Ectodermal cell (in vitro differentiated cells): Measurements from ENCODE around the gene SNRPA. TPM values are rescaled to one million over a fixed set of nuclear protein-coding genes. Genes with fewer than 3 reads are reported as not detected.

Source experiments
- H3K27ac ChIP-seq: 2 replicates; pipeline ENCODE4 v1.7.0; 2013; ENCODE audit warnings: mild to moderate bottlenecking, low read depth, low read length; ENCODE audit not compliant: insufficient read depth, poor library complexity, severe bottlenecking
- H3K27me3 ChIP-seq: 2 replicates; pipeline ENCODE4 v1.7.0; 2013; ENCODE audit warnings: mild to moderate bottlenecking, low read length; ENCODE audit not compliant: insufficient read depth, control insufficient read depth, poor library complexity, severe bottlenecking
- H3K36me3 ChIP-seq: one replicate; pipeline ENCODE4 v1.7.0; 2013; ENCODE audit warnings: low read length; ENCODE audit not compliant: control insufficient read depth, insufficient read depth
- H3K4me1 ChIP-seq: one replicate; pipeline ENCODE4 v1.7.0; 2013; ENCODE audit warnings: low read length; ENCODE audit not compliant: control insufficient read depth, insufficient read depth
- H3K4me3 ChIP-seq: 2 replicates; pipeline ENCODE4 v1.7.0; 2013; ENCODE audit warnings: low read depth, low read length, control low read depth; ENCODE audit not compliant: insufficient read depth
- H3K9me3 ChIP-seq: 2 replicates; pipeline ENCODE4 v1.7.0; 2013; ENCODE audit warnings: mild to moderate bottlenecking, low read length, moderate library complexity; ENCODE audit not compliant: control insufficient read depth
- WGBS, 2 experiments: methylation state at CpG; one replicate each; pipeline ENCODE4 v1.1.7; 2013; ENCODE audit warnings: missing lambda C conversion rate in 2 of 2; 5-methylcytosine and 5-hydroxymethylcytosine counted together
- polyA plus RNA-seq, 4 experiments: library from polyadenylated mRNA; stranded (reverse); fragments of 50-300 nt; gene quantifications; one replicate each; pipeline ENCODE4 v1.2.3, GENCODE V29; 2013

Gene SNRPA
- polyA plus RNA-seq (2013, experiment 1 of 4), result 251 TPM
- polyA plus RNA-seq (2013, experiment 2 of 4), result 211 TPM
- 236 TPM for polyA plus RNA-seq (2013, experiment 3 of 4)
- polyA plus RNA-seq (2013, experiment 4 of 4), result 262 TPM

- WGBS, 2 experiments, result 0% methylated on average over 46 of the region's 46 CpGs
- Histone ChIP-seq H3K27me3 (no peaks in the 10 kb centered on the region), H3K4me3 (peak within 1 kb of the TSS; percentile 94), H3K4me1 (peaks cover 15% of the 10 kb centered on the region), H3K27ac (peak within 1 kb of the TSS; percentile 88), H3K9me3 (no peaks in the 10 kb centered on the region), H3K36me3 (peaks cover 14% of the 10 kb centered on the region)
These were observed at the start of gene SNRPA for GRCh38 chr19:40750874-40751537. SNRPA (plus strand) TSS chr19:40751203; CDS start chr19:40751409, 206 bp downstream.

GRCh38 chr19:40701758-40702157 is 49.2 kb upstream of the SNRPA start:
- Histone ChIP-seq H3K27ac (no peak overlapping the region), H3K27me3 (no peaks in the 10 kb centered on the region), H3K36me3 (peaks cover 41% of the 10 kb centered on the region), H3K4me3 (no peak overlapping the region), H3K9me3 (no peaks in the 10 kb centered on the region), H3K4me1 (no peaks in the 10 kb centered on the region)
- 94 to 95% methylated on average over 6 of the region's 6 CpGs for WGBS, 2 experiments

GRCh38 chr19:40702337-40703012 is 48.5 kb upstream of the SNRPA start:
- WGBS, 2 experiments, result 63% methylated on average over 18 of the region's 18 CpGs
- H3K4me1 ChIP-seq, result no peaks in the 10 kb centered on the region
- no peak overlapping the region for H3K27ac ChIP-seq
- no peaks in the 10 kb centered on the region for H3K27me3 ChIP-seq
- no peaks in the 10 kb centered on the region for H3K9me3 ChIP-seq
- no peak overlapping the region for H3K4me3 ChIP-seq
- peaks cover 39% of the 10 kb centered on the region for H3K36me3 ChIP-seq

- Histone ChIP-seq H3K27ac (no peak overlapping the region), H3K9me3 (no peaks in the 10 kb centered on the region), H3K4me3 (no peak overlapping the region), H3K36me3 (peaks cover 39% of the 10 kb centered on the region), H3K27me3 (no peaks in the 10 kb centered on the region), H3K4me1 (no peaks in the 10 kb centered on the region)
- WGBS, 2 experiments, result 88% methylated on average over 24 of the region's 24 CpGs
These were observed 47.8 kb upstream of the SNRPA start for GRCh38 chr19:40703029-40703755.

- no peak overlapping the region for H3K27ac ChIP-seq
- no peak overlapping the region for H3K4me3 ChIP-seq
- no peaks in the 10 kb centered on the region for H3K4me1 ChIP-seq
- H3K27me3 ChIP-seq, result no peaks in the 10 kb centered on the region
- peaks cover 47% of the 10 kb centered on the region for H3K36me3 ChIP-seq
- no peaks in the 10 kb centered on the region for H3K9me3 ChIP-seq
- 96% methylated on average over 18 of the region's 18 CpGs for WGBS, 2 experiments
These were observed 46.3 kb upstream of the SNRPA start for GRCh38 chr19:40704491-40705361.

- Histone ChIP-seq H3K36me3 (peaks cover 41% of the 10 kb centered on the region), H3K27ac (no peak overlapping the region), H3K27me3 (no peaks in the 10 kb centered on the region), H3K9me3 (no peaks in the 10 kb centered on the region), H3K4me3 (no peak overlapping the region), H3K4me1 (no peaks in the 10 kb centered on the region)
- 92 to 97% methylated on average over 9 of the region's 9 CpGs for WGBS, 2 experiments
These were observed 45.7 kb upstream of the SNRPA start for GRCh38 chr19:40705362-40705651.

- H3K4me3 ChIP-seq, result no peak overlapping the region
- peaks cover 40% of the 10 kb centered on the region for H3K36me3 ChIP-seq
- H3K27ac ChIP-seq, result no peak overlapping the region
- WGBS, 2 experiments, result 94 to 96% methylated on average over 7 of the region's 7 CpGs
- no peaks in the 10 kb centered on the region for H3K9me3 ChIP-seq
- H3K4me1 ChIP-seq, result no peaks in the 10 kb centered on the region
- H3K27me3 ChIP-seq, result no peaks in the 10 kb centered on the region
These were observed 44.9 kb upstream of the SNRPA start for GRCh38 chr19:40705950-40706619.

- 95 to 96% methylated on average over 6 to 7 of the region's 7 CpGs for WGBS, 2 experiments
- Histone ChIP-seq H3K27ac (no peak overlapping the region), H3K27me3 (no peaks in the 10 kb centered on the region), H3K4me3 (no peak overlapping the region), H3K4me1 (no peaks in the 10 kb centered on the region), H3K9me3 (no peaks in the 10 kb centered on the region), H3K36me3 (peaks cover 30% of the 10 kb centered on the region)
These were observed 43.4 kb upstream of the SNRPA start for GRCh38 chr19:40707615-40708014.

- H3K27me3 ChIP-seq, result no peaks in the 10 kb centered on the region
- H3K36me3 ChIP-seq, result peaks cover 27% of the 10 kb centered on the region
- no peaks in the 10 kb centered on the region for H3K9me3 ChIP-seq
- H3K27ac ChIP-seq, result no peak overlapping the region
- H3K4me3 ChIP-seq, result no peak overlapping the region
- H3K4me1 ChIP-seq, result peaks cover 5% of the 10 kb centered on the region
- 92 to 93% methylated on average over 5 of the region's 5 CpGs for WGBS, 2 experiments
These were observed 41.2 kb upstream of the SNRPA start for GRCh38 chr19:40709817-40710216.
